Coronary artery (tissue), 2 donors: ENCODE data around the gene PDK4.

Source experiments
- DNase-seq: peaks from one replicate; pipeline ENCODE4 v3.0.0-alpha.2; 2017; ENCODE audit warnings: low spot score
- H3K27ac ChIP-seq, 2 donors: fragments of 200-600 bp; sonication (generic); one replicate each; pipeline ENCODE4 v1.5.1; 2016 to 2019
- H3K4me3 ChIP-seq: fragments of 200-600 bp; sonication (generic); 2 replicates; pipeline ENCODE4 v1.5.1; 2016; ENCODE audit warnings: mild to moderate bottlenecking, moderate library complexity
- TF ChIP-seq, protein P1 (sequence below): fragments of 200-600 bp; sonication (generic); IDR thresholded peaks from one replicate; pipeline ENCODE4 v1.5.1; 2019; ENCODE audit warnings: antibody characterized with exemption

PDK4 gene

DNA sequence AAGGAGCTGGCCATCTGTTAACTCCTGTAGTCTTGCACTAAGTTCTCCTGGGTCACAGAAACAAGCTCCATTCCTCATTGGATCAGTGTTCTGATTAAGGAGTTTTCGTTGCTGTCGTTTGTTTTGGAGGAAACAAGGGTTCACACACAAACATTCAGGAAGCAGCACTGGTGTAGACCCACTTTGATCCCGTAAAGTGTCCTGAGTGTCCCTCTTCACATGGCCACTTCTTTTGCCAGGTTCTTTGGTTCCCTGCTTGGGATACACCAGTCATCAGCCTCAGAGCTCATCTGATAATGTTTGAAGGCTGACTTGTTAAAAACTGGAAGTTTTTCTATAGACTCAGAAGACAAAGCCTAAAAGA lies 10.9 kb downstream of the PDK4 start:
- peak overlapping the region; percentile 98 for H3K4me3 ChIP-seq
- TF ChIP-seq, protein P1, sequence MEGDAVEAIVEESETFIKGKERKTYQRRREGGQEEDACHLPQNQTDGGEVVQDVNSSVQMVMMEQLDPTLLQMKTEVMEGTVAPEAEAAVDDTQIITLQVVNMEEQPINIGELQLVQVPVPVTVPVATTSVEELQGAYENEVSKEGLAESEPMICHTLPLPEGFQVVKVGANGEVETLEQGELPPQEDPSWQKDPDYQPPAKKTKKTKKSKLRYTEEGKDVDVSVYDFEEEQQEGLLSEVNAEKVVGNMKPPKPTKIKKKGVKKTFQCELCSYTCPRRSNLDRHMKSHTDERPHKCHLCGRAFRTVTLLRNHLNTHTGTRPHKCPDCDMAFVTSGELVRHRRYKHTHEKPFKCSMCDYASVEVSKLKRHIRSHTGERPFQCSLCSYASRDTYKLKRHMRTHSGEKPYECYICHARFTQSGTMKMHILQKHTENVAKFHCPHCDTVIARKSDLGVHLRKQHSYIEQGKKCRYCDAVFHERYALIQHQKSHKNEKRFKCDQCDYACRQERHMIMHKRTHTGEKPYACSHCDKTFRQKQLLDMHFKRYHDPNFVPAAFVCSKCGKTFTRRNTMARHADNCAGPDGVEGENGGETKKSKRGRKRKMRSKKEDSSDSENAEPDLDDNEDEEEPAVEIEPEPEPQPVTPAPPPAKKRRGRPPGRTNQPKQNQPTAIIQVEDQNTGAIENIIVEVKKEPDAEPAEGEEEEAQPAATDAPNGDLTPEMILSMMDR: no peak
- peak overlapping the region in 1 of 2 donors; percentile 28 for H3K27ac ChIP-seq
- DNase-seq: no peak

DNA sequence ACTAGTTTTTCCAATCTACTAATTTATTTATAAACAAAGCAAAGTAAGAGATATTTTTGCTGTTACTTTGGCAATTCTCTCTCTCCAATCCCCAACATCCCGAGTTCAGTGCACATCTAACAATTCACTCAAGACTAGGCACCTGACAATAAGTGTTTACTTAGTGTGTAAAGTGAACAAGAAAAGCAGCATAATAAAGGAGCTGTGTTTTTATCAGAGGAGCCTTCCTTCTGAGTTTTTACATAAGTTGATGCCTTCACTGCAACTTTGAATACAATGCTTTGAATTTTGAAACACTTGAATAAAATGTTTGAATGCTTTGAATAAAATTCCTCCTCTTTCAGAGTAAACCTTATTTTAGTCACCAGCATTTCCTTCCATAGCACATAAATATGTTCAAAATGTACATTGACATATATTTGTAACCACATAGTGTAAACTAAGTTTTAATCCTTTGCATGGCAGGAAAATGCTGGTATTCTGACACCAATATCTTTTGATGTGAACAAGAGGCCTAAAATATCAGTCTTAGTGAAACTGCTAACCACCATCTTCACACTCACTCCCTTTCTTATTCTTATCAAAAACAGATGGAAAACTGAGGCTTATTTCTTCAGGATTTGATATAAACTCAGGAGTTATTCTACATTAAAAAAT lies 11.4 kb downstream of the PDK4 start:
- TF ChIP-seq, protein P1: no peak
- peak overlapping the region; percentile 98 for H3K4me3 ChIP-seq
- no peak for DNase-seq
- H3K27ac ChIP-seq: peak overlapping the region in 1 of 2 donors; percentile 28

DNA sequence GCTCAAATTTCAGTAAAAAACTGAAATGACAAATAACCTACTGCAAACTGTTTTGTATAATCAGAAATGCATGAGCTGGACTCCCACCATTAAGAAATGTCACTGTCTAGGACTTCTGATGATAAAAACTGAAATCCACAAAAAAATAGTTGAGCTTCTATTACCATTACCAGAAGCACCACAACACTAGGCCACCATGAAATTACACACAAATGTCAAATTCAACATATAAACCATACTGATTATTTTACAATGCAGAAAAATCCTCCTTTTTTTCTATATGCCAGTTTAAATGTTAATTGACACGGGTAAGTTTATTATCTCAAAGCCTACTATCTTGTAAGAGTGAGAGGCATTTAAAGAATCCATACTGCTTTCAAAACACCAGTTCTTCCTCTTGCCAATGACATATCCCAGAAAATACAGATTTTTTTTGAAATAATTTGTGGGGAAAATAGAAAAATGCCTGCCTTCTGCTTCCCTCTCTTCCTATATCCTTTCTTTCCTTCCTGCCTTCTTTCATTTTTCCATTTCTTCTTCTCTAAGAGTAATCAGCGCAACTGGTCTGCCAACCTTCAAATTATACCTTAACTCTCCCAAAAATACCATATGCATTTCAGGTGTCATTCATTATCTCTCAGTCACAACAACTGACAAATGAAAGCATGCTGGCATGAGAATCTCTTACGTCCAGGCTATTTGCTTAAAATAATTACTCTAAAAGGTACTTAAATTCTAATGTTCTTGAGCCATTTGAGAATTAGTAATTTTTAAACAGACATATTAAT lies 12.3 kb downstream of the PDK4 start:
- TF ChIP-seq, protein P1: no peak
- no peak for DNase-seq
- Histone ChIP-seq H3K4me3 (peak overlapping the region; percentile 98), H3K27ac (peak overlapping the region in 1 of 2 donors; percentile 36)

DNA sequence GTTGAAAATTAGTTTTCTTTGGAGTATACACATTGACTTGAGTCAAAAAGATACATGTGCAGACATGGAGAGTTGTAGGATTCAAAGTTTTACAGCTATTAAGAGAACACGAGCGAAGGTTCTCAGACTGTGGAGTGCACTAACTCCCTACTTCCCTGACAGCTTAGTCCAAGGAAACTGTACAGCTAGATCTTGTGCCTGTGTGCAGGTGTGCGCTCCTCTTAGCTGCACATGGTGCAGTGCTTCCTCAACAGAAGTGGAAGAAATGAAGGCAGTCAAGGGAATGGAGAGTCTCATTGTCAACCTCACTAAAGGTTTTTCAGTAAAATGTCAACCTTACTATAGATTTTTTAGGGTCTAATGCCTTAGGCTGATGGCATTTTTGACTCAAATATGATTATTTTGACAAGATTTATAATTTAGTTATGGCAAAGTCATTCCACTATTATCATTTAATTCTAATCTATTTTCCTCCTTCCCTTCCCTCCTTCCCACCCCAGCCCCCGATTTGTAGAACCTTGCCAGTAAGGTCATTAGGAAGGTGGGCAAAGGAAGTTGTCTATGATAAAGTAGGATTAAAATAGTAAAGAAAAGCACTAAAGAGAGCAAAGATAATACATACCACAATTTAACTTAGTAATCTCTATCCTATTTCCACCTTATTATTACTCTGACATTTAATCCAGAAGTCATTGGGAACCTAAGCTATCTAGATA lies 13.6 kb downstream of the PDK4 start:
- Histone ChIP-seq H3K4me3 (no peak overlapping the region), H3K27ac (peak overlapping the region in 1 of 2 donors; percentile 43)
- DNase-seq: no peak
- TF ChIP-seq, protein P1: no peak

DNA sequence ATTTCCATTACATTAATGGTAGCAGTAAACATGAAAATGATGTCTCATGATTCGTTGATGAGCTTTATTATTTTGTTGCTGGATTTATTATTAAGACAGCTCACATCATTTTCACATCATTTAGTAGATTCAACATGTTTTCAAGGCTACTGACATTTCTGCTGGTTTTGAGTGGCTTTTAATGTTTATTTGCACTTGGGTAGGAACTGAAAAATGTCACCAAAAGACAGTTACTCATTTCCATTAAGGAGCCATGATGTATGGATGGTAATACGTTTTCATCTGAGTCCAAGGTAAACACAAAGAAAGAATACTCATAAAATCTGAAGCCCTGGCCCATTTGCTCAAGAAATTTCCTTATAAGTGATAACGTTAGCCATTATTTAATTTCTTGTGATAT lies 14.8 kb downstream of the PDK4 start:
- H3K4me3 ChIP-seq: no peak overlapping the region
- TF ChIP-seq, protein P1: no peak
- H3K27ac ChIP-seq: no peak overlapping the region
- DNase-seq: no peak

DNA sequence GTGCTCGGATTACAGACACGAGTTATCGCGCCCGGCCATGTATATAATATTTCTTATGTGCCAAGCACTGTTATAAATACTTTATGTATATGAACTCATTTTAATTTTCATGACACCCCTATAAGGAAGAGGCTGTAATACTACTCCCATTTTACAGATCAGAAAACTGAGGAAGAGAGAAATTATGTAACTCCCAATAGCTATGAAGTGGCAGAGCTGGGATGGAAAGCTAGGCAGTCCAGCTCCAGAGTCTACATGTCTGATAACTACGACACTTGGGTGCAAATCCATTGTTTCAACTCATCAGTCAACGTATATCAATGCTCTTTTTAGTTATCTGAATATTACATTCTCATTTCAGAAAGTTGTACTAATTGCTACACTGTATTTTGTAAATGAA lies 17.0 kb downstream of the PDK4 start:
- Histone ChIP-seq H3K4me3 (no peak overlapping the region), H3K27ac (no peak overlapping the region)
- DNase-seq: no peak
- TF ChIP-seq, protein P1: no peak
